ENCODE results near the gene ZNF200. TPM values are rescaled to one million over a fixed set of nuclear protein-coding genes. Genes with fewer than 3 reads are reported as not detected.
A peak's percentile ranks its signal among the peaks of the same experiment; 100 is the strongest.

The ZNF200 gene
- polyA plus RNA-seq, 1 of the 3 experiments (the other 2 are of a cell fraction), result 2.8 TPM

DNA sequence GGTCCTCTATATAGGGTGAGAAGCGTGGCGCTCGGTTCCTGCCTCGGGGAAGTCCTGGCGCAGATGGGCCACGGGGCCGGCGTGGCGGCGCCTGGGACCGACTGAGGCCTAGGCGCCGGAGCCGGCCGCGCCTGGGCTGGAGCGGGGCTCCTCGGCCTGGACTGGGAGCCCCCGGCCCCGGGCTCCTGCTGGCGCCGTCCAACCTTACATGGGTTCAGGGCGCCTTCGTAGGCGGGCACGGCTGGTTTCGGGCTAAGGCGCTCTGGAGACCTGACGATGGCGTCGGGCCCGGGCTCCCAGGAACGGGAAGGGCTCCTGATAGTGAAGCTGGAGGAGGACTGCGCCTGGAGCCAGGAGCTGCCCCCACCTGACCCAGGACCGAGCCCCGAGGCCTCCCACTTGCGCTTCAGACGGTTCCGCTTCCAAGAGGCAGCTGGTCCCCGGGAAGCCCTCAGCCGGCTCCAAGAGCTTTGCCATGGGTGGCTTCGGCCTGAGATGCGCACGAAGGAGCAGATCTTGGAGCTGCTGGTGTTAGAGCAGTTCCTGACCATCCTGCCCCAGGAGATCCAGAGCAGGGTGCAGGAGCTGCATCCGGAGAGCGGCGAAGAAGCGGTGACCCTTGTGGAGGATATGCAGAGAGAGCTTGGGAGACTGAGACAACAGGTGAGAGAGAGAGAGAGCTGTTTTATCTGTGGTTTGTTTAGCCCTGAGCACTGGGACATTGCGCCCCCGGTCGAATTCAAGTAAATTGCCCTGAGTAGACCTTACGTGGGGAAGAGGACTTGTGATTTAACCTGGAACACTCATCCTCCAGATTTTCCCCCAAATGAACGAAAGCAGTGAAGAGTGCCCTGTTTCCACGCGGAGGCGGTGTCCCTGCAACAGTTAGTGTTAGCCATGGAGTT is 48.8 kb upstream of the ZNF200 start:
- 0 out of 2 replicates have a peak, but pooled peaks cover 5% of the 10 kb centered on the region for H4K20me1 ChIP-seq (ENCODE audit: insufficient read depth)
- H3K9me2 ChIP-seq, result no peaks in the 10 kb centered on the region
- DNase-seq, result no peak
- H3K27ac ChIP-seq (ENCODE audit: low read depth in 2 of 2, low read length in 1 of 2), result peak overlapping the region; percentile 98 to 99
- peak overlapping the region; percentile 99 for H3K4me2 ChIP-seq
- peaks cover under 1% of the 10 kb centered on the region; the same call in 1 of the 2 replicates for H3K9me3 ChIP-seq
- WGBS (ENCODE audit: low lambda C conversion rate), result 9% methylated on average over 19 of the region's 56 CpGs
- H3K79me2 ChIP-seq (ENCODE audit: insufficient read depth), result peaks cover 54% of the 10 kb centered on the region
- peak overlapping the region; percentile 76 for H3K9ac ChIP-seq
- peaks cover 4% of the 10 kb centered on the region for H3F3A ChIP-seq (replicated peaks; ENCODE audit: insufficient read depth)
- POLR2A ChIA-PET, result interaction anchor here (0.8 to 1.9 kb wide), 6 partner anchors 17 to 217 kb away, joined by 4 to 9 read pairs (median 5); partner anchors contain the start of gene CLUAP1
- peaks cover 7 to 18% of the 10 kb centered on the region in 2 experiments for H3K4me1 ChIP-seq (ENCODE audit: control insufficient read depth in 1 of 2, insufficient read depth in 2 of 2, low read depth in 1 of 2, low read length in 1 of 2)
- H3K36me3 ChIP-seq (replicated peaks in 1 of 2; ENCODE audit: control insufficient read depth in 1 of 2, insufficient read depth in 2 of 2, low read length in 1 of 2), result peaks cover 24 to 44% of the 10 kb centered on the region in 2 experiments
- TF ChIP-seq TAF1 (IDR thresholded peaks at IDR 0.05; ENCODE audit: borderline replicate concordance, low read depth, low read length) (no peak), MXI1 (IDR thresholded peaks at IDR 0.05; ENCODE audit: low read depth, low read length) (no peak), JUND (IDR thresholded peaks at IDR 0.05) (no peak), RXRA (IDR thresholded peaks at IDR 0.05; ENCODE audit: borderline replicate concordance, low read depth) (no peak), ELF1 (IDR thresholded peaks at IDR 0.05) (no peak), SMC3 (IDR thresholded peaks at IDR 0.05; ENCODE audit: low read depth, low read length) (no peak), NRF1 (IDR thresholded peaks at IDR 0.05; ENCODE audit: low read depth, low read length) (no peak), POLR2AphosphoS5 (IDR thresholded peaks at IDR 0.05; ENCODE audit: low read depth, low read length) (no peak), GATA2 (CRISPR knock-in tag; IDR thresholded peaks at IDR 0.05) (no peak), MEF2A (IDR thresholded peaks at IDR 0.05; ENCODE audit: borderline replicate concordance, low read depth) (no peak)
- TF ChIP-seq, protein P1, sequence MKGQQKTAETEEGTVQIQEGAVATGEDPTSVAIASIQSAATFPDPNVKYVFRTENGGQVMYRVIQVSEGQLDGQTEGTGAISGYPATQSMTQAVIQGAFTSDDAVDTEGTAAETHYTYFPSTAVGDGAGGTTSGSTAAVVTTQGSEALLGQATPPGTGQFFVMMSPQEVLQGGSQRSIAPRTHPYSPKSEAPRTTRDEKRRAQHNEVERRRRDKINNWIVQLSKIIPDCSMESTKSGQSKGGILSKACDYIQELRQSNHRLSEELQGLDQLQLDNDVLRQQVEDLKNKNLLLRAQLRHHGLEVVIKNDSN (IDR thresholded peaks at IDR 0.05; ENCODE audit: borderline replicate concordance, low read depth), result no peak
- TF ChIP-seq, protein P2, sequence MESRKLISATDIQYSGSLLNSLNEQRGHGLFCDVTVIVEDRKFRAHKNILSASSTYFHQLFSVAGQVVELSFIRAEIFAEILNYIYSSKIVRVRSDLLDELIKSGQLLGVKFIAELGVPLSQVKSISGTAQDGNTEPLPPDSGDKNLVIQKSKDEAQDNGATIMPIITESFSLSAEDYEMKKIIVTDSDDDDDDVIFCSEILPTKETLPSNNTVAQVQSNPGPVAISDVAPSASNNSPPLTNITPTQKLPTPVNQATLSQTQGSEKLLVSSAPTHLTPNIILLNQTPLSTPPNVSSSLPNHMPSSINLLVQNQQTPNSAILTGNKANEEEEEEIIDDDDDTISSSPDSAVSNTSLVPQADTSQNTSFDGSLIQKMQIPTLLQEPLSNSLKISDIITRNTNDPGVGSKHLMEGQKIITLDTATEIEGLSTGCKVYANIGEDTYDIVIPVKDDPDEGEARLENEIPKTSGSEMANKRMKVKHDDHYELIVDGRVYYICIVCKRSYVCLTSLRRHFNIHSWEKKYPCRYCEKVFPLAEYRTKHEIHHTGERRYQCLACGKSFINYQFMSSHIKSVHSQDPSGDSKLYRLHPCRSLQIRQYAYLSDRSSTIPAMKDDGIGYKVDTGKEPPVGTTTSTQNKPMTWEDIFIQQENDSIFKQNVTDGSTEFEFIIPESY (IDR thresholded peaks at IDR 0.05; ENCODE audit: borderline replicate concordance, low read depth), result no peak
- H2AFZ ChIP-seq (ENCODE audit: low read depth), result 0 out of 2 replicates have a peak overlapping the region, but pooled peaks have one; percentile 54
- CTCF ChIA-PET, result interaction anchor here (0.6 to 1.3 kb wide), 6 partner anchors 16 to 655 kb away, joined by 3 to 5 read pairs (median 4); no protein-coding TSS in a partner anchor
- H3K4me3 ChIP-seq (ENCODE audit: low read depth in 2 of 2, low read length in 1 of 2), result peak overlapping the region; percentile 84 to 91
- no peaks in the 10 kb centered on the region for H3K27me3 ChIP-seq (ENCODE audit: insufficient read depth)
